ENCODE results near the gene TMEM145.
"Not testable (repeated sequence)": the region's sequence is repeated elsewhere in the genome, so short reads cannot be mapped to it uniquely, and the experiment has no call there.

TMEM145 gene

GRCh38 chr19:42313840-42314755, 989 bp downstream of the TMEM145 start:
- no peak for FAIRE-seq
- DNase-seq (ENCODE audit: low spot score): no peak

- FAIRE-seq (no peak), DNase-seq (ENCODE audit: low spot score) (no peak)
Measured at GRCh38 chr19:42315024-42315423, 1.9 kb downstream of the TMEM145 start.

GRCh38 chr19:42316223-42317211, 3.4 kb downstream of the TMEM145 start:
- FAIRE-seq: no peak
- DNase-seq (ENCODE audit: low spot score): peak; percentile 63

- DNase-seq (ENCODE audit: low spot score) (no peak), FAIRE-seq (no peak)
Measured at GRCh38 chr19:42317535-42317934, 4.4 kb downstream of the TMEM145 start.

GRCh38 chr19:42322305-42322704, 9.2 kb downstream of the TMEM145 start:
- no peak for DNase-seq (ENCODE audit: low spot score)
- no peak for FAIRE-seq

- FAIRE-seq: no peak
Measured at GRCh38 chr19:42323473-42323851, 10.4 kb downstream of the TMEM145 start.

GRCh38 chr19:42323852-42324654, 10.9 kb downstream of the TMEM145 start:
- DNase-seq (ENCODE audit: low spot score): no peak
- FAIRE-seq: no peak

More at GRCh38 chr19:42323473-42323851, 10.4 kb downstream of the TMEM145 start:
- DNase-seq (ENCODE audit: low spot score): no peak

GRCh38 chr19:42324655-42325307, 11.7 kb downstream of the TMEM145 start:
- DNase-seq (ENCODE audit: low spot score): no peak
- FAIRE-seq: no peak

- peak; percentile 96 for DNase-seq (ENCODE audit: low spot score)
- FAIRE-seq: peak; percentile 89
Measured at GRCh38 chr19:42325308-42325895, 12.3 kb downstream of the TMEM145 start, which contains the start of gene MEGF8. MEGF8 (plus strand) TSS chr19:42325635; CDS start chr19:42326244, 609 bp downstream.

- FAIRE-seq (no peak), DNase-seq (ENCODE audit: low spot score) (no peak)
Measured at GRCh38 chr19:42325896-42326771, 13.0 kb downstream of the TMEM145 start.

GRCh38 chr19:42326969-42327368, 13.9 kb downstream of the TMEM145 start:
- FAIRE-seq (no peak), DNase-seq (ENCODE audit: low spot score) (no peak)

GRCh38 chr19:42327381-42327780, 14.3 kb downstream of the TMEM145 start:
- DNase-seq (ENCODE audit: low spot score) (no peak), FAIRE-seq (no peak)

GRCh38 chr19:42328106-42328505, 15.0 kb downstream of the TMEM145 start:
- no peak for FAIRE-seq
- DNase-seq (ENCODE audit: low spot score): no peak

GRCh38 chr19:42328854-42329253, 15.7 kb downstream of the TMEM145 start:
- FAIRE-seq: no peak
- DNase-seq (ENCODE audit: low spot score): no peak

GRCh38 chr19:42330241-42330711, 17.2 kb downstream of the TMEM145 start:
- FAIRE-seq: no peak
- DNase-seq (ENCODE audit: low spot score): no peak

- DNase-seq (ENCODE audit: low spot score); FAIRE-seq: not testable (repeated sequence)
Measured at GRCh38 chr19:42331333-42331732, 18.2 kb downstream of the TMEM145 start.

- FAIRE-seq: no peak
- DNase-seq (ENCODE audit: low spot score): no peak
Measured at GRCh38 chr19:42332059-42332458, 18.9 kb downstream of the TMEM145 start.

GRCh38 chr19:42333018-42333417, 19.9 kb downstream of the TMEM145 start:
- no peak for DNase-seq (ENCODE audit: low spot score)
- FAIRE-seq: no peak
